ENCODE measurements around the gene PPIG. TPM values are rescaled to one million over a fixed set of nuclear protein-coding genes. Genes with fewer than 3 reads are reported as not detected.
A peak's percentile ranks its signal among the peaks of the same experiment; 100 is the strongest.

PPIG gene
- total RNA-seq, 1 experiment from 2014 or later: 66.2 TPM

DNA sequence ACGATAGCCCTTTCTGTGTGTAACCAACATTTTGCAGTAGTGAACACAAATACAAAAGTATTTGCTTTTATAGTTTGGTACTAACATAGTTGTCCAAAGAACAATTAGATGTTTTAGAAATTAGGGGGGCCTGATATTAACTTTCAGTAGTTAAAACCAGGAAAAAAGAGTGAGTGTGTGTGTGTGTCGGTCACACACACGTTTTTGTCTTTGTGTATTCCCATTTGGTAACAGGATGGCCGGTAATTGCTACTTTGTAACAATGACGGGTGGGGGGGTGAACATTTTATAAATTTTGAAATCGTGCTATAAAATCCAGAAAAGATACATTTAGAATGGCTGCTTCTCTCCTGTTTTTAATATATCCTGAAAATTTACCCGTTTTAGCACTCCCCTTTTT is 1.5 kb downstream of the PPIG start:
- Mint-ChIP-seq H3K27me3 (ENCODE audit: low read depth) (peaks cover 3% of the 10 kb centered on the region), H3K36me3 (ENCODE audit: insufficient read depth in 1 of 3, low read depth in 3 of 3) (peaks cover 13 to 34% (median 18%) of the 10 kb centered on the region in 3 experiments), H3K4me1 (peaks cover 15 to 16% of the 10 kb centered on the region in 2 experiments; a peak in 3 of 4 replicates), H3K4me3 (peak overlapping the region; percentile 99 to 100), H3K9me3 (peaks cover 15 to 22% of the 10 kb centered on the region in 2 experiments; a peak in 4 of 5 replicates), H3K27ac (peak overlapping the region; percentile 9 to 100 (median 100); a peak in 4 of 7 replicates)
- H4K5ac ChIP-seq (ENCODE audit: insufficient read length, low read depth, low read length): no peak overlapping the region
- H3K27me3 ChIP-seq (ENCODE audit: insufficient read depth, low read length): no peaks in the 10 kb centered on the region
- no peaks in the 10 kb centered on the region; the same call in 1 of the 2 replicates for H3K4me1 ChIP-seq (ENCODE audit: insufficient read depth, low read length)
- no peak overlapping the region for H4K91ac ChIP-seq (ENCODE audit: insufficient read length, low read depth, low read length)
- no peak overlapping the region for H3T11ph ChIP-seq (ENCODE audit: low read length)
- H3K79me2 ChIP-seq (ENCODE audit: insufficient read depth, low read length): peaks cover 34% of the 10 kb centered on the region; the same call in 1 of the 2 replicates
- no peak overlapping the region for H4K8ac ChIP-seq (replicated peaks; ENCODE audit: insufficient read length, low read depth, low read length)
- H3K23ac ChIP-seq (ENCODE audit: insufficient read length, low read depth, low read length): no peak overlapping the region
- H2BK12ac ChIP-seq (ENCODE audit: insufficient read length, low read depth, low read length): no peak overlapping the region
- no peak overlapping the region for H2BK120ac ChIP-seq (ENCODE audit: low read depth, low read length, poor library complexity, severe bottlenecking)
- no peak overlapping the region for H3K18ac ChIP-seq (ENCODE audit: insufficient read length, low read depth, low read length)
- H2AFZ ChIP-seq (ENCODE audit: low read length): no peak overlapping the region
- H3K9ac ChIP-seq (ENCODE audit: extremely low read depth, insufficient read length, low read length): peak overlapping the region; percentile 76
- H4K20me1 ChIP-seq (ENCODE audit: control insufficient read depth, insufficient read depth, insufficient read length): no peaks in the 10 kb centered on the region
- H2BK15ac ChIP-seq (ENCODE audit: low read depth, low read length): no peak overlapping the region
- H3K4me2 ChIP-seq (ENCODE audit: insufficient read depth, insufficient read length, low read length): peak overlapping the region; percentile 95
- H3K14ac ChIP-seq (ENCODE audit: insufficient read depth, low read length): no peak overlapping the region
- TF ChIP-seq, protein P1, sequence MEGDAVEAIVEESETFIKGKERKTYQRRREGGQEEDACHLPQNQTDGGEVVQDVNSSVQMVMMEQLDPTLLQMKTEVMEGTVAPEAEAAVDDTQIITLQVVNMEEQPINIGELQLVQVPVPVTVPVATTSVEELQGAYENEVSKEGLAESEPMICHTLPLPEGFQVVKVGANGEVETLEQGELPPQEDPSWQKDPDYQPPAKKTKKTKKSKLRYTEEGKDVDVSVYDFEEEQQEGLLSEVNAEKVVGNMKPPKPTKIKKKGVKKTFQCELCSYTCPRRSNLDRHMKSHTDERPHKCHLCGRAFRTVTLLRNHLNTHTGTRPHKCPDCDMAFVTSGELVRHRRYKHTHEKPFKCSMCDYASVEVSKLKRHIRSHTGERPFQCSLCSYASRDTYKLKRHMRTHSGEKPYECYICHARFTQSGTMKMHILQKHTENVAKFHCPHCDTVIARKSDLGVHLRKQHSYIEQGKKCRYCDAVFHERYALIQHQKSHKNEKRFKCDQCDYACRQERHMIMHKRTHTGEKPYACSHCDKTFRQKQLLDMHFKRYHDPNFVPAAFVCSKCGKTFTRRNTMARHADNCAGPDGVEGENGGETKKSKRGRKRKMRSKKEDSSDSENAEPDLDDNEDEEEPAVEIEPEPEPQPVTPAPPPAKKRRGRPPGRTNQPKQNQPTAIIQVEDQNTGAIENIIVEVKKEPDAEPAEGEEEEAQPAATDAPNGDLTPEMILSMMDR (conservative IDR thresholded peaks at IDR 0.05): no peak
- H3K56ac ChIP-seq (ENCODE audit: insufficient read length, low read depth, low read length): no peak overlapping the region
- no peak overlapping the region for H3K4ac ChIP-seq (ENCODE audit: low read depth, low read length)
- H3K9me3 ChIP-seq (ENCODE audit: control insufficient read depth, low read depth, low read length): no peaks in the 10 kb centered on the region
- H2BK5ac ChIP-seq (ENCODE audit: insufficient read length, low read length): no peak overlapping the region
- H3K27ac ChIP-seq (ENCODE audit: insufficient read length, low read depth, low read length): no peak overlapping the region
- no peak overlapping the region for H2AK5ac ChIP-seq (ENCODE audit: insufficient read length, low read length)
- DNase-seq: no peak
- WGBS (ENCODE audit: extremely low coverage, insufficient read length, low lambda C conversion rate): no CpG with 5 or more reads among the region's 7 CpGs
- H3K23me2 ChIP-seq (ENCODE audit: insufficient read length, low read depth, low read length, poor library complexity, severe bottlenecking): no peaks in the 10 kb centered on the region
- peaks cover 2% of the 10 kb centered on the region for H3K79me1 ChIP-seq (ENCODE audit: insufficient read depth, low read depth, low read length, poor library complexity, severe bottlenecking)
- H2BK20ac ChIP-seq (ENCODE audit: low read depth, low read length, poor library complexity, severe bottlenecking): no peak overlapping the region
